OCI-LY3 (cell line): ENCODE data around the gene EHBP1.

Source experiments
- EZH2phosphoT487 ChIP-seq: fragments of 200-600 bp; shearing (Covaris generic); IDR thresholded peaks from 2 replicates; pipeline ENCODE4 v1.6.1; 2018; ENCODE audit warnings: antibody characterized with exemption, mixed run types, low read depth
- TF ChIP-seq, protein P1 (sequence below): fragments of 200-600, 300-600 bp; sonication (generic); IDR thresholded peaks from 2 replicates; pipeline ENCODE4 v1.5.1; 2014; ENCODE audit warnings: antibody characterized with exemption, low read length, low read depth

DNA sequence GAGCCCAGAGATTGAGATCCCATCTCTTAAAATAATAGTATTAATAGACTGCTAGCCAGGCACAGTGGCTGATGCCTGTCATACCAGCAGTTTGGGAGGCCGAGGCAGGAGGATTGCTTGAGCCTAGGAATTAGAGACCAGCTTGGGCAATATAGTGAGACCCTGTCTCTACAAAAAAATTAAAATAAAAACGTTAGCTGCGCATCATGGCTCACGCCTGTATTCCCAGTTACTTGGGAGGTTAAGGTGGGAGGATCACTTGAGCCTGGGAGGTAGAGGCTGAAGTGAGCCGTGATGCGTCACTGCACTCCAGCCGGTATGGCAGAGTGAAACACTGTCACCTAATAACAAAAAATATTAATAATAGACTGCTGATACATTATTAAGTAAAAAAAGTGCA is 178.1 kb downstream of the EHBP1 start:
- TF ChIP-seq, protein P1, sequence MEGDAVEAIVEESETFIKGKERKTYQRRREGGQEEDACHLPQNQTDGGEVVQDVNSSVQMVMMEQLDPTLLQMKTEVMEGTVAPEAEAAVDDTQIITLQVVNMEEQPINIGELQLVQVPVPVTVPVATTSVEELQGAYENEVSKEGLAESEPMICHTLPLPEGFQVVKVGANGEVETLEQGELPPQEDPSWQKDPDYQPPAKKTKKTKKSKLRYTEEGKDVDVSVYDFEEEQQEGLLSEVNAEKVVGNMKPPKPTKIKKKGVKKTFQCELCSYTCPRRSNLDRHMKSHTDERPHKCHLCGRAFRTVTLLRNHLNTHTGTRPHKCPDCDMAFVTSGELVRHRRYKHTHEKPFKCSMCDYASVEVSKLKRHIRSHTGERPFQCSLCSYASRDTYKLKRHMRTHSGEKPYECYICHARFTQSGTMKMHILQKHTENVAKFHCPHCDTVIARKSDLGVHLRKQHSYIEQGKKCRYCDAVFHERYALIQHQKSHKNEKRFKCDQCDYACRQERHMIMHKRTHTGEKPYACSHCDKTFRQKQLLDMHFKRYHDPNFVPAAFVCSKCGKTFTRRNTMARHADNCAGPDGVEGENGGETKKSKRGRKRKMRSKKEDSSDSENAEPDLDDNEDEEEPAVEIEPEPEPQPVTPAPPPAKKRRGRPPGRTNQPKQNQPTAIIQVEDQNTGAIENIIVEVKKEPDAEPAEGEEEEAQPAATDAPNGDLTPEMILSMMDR: no peak
- no peak for TF ChIP-seq EZH2phosphoT487
